PC-9 (cell line): ENCODE data around the gene DNAAF5. TPM values are rescaled to one million over a fixed set of nuclear protein-coding genes. Genes with fewer than 3 reads are reported as not detected.

Source experiments
- BruUV-seq: library from RNA; stranded (reverse); fragments of 400-500 nt; replicated peaks from 2 replicates; lab custom pipeline; 2021; lab: Mats Ljungman, UMichigan
- CTCF ChIA-PET: fragments of 300-600 bp; sonication (Branson Sonifier 250); formaldehyde crosslinking; loops from one replicate; lab custom pipeline; 2022; ENCODE audit warnings: antibody characterized with exemption; lab: Charles Lee
- POLR2A ChIA-PET: fragments of 300-600 bp; sonication (Branson Sonifier 250); formaldehyde crosslinking; loops from one replicate; lab custom pipeline; 2022; ENCODE audit warnings: antibody characterized with exemption; ENCODE audit not compliant: unreplicated experiment; lab: Charles Lee
- DNase-seq, 2 experiments: peaks; one replicate each; pipeline versions ENCODE4 v3.0.0 to v3.0.0-alpha.2; 2015 to 2022; ENCODE audit warnings: mixed read lengths in 1 of 2
- H2AFZ ChIP-seq: fragments of 200-600 bp; sonication (generic); 2 replicates; pipeline ENCODE4 v1.8.1; 2017; ENCODE audit warnings: antibody characterized with exemption
- H3F3A ChIP-seq: fragments of 200-600 bp; sonication (generic); 2 replicates; pipeline ENCODE4 v1.8.1; 2017; ENCODE audit warnings: antibody characterized with exemption, mild to moderate bottlenecking, low read depth; ENCODE audit not compliant: insufficient read depth
- H3K27ac ChIP-seq: fragments of 200-600 bp; sonication (generic); 2 replicates; pipeline ENCODE4 v1.6.1; 2016; ENCODE audit warnings: mixed run types
- H3K27me3 ChIP-seq: fragments of 200-600 bp; sonication (generic); 2 replicates; pipeline ENCODE4 v1.6.1; 2016; ENCODE audit warnings: low read depth, mixed run types; ENCODE audit not compliant: insufficient read depth
- H3K36me3 ChIP-seq: fragments of 200-600 bp; sonication (generic); 2 replicates; pipeline ENCODE4 v1.6.1; 2016; ENCODE audit warnings: low read depth, mixed run types
- H3K4me1 ChIP-seq: fragments of 200-600 bp; sonication (generic); replicated peaks from 2 replicates; pipeline ENCODE4 v1.6.1; 2016; ENCODE audit warnings: mixed run types; ENCODE audit not compliant: insufficient read depth
- H3K4me2 ChIP-seq: fragments of 200-600 bp; sonication (generic); 2 replicates; pipeline ENCODE4 v1.6.1; 2017; ENCODE audit warnings: mixed run types
- H3K4me3 ChIP-seq: fragments of 200-600 bp; sonication (generic); 2 replicates; pipeline ENCODE4 v1.6.1; 2016; ENCODE audit warnings: mixed run types
- H3K79me2 ChIP-seq: fragments of 200-600 bp; sonication (generic); 2 replicates; pipeline ENCODE4 v1.6.1; 2017; ENCODE audit warnings: low read depth, mixed run types
- H3K9me2 ChIP-seq: fragments of 200-600 bp; sonication (generic); 2 replicates; pipeline ENCODE4 v1.8.1; 2017; ENCODE audit warnings: mild to moderate bottlenecking; ENCODE audit not compliant: insufficient read depth
- H3K9me3 ChIP-seq: fragments of 200-600 bp; sonication (generic); 2 replicates; pipeline ENCODE4 v1.8.1; 2016; ENCODE audit warnings: low read depth; ENCODE audit not compliant: insufficient read depth
- H4K20me1 ChIP-seq: fragments of 200-600 bp; sonication (generic); 2 replicates; pipeline ENCODE4 v1.8.1; 2017; ENCODE audit not compliant: insufficient read depth
- EZH2 ChIP-seq: fragments of 200-600 bp; sonication (generic); IDR thresholded peaks from 2 replicates; pipeline ENCODE4 v1.8.0; 2017; ENCODE audit warnings: antibody characterized with exemption, low read depth
- intact Hi-C: fragments of 100-400 bp; cut with micrococcal nuclease; formaldehyde crosslinking; loops from one replicate; pipeline ENCODE4 v1.10.0; 2022; ENCODE audit not compliant: unreplicated experiment
- total RNA-seq: library from RNA; stranded (reverse); gene quantifications from 2 replicates; pipeline ENCODE4 v1.2.3, GENCODE V29; 2021
- TF ChIP-seq, protein P1 (sequence below): fragments of 200-600 bp; sonication (generic); conservative IDR thresholded peaks from 2 replicates; pipeline ENCODE4 v1.6.1; 2017; ENCODE audit warnings: mixed run types, antibody characterized with exemption, mild to moderate bottlenecking, moderate library complexity

DNAAF5 gene
- total RNA-seq, 1 experiment from 2014 or later: 63.2 TPM

DNA sequence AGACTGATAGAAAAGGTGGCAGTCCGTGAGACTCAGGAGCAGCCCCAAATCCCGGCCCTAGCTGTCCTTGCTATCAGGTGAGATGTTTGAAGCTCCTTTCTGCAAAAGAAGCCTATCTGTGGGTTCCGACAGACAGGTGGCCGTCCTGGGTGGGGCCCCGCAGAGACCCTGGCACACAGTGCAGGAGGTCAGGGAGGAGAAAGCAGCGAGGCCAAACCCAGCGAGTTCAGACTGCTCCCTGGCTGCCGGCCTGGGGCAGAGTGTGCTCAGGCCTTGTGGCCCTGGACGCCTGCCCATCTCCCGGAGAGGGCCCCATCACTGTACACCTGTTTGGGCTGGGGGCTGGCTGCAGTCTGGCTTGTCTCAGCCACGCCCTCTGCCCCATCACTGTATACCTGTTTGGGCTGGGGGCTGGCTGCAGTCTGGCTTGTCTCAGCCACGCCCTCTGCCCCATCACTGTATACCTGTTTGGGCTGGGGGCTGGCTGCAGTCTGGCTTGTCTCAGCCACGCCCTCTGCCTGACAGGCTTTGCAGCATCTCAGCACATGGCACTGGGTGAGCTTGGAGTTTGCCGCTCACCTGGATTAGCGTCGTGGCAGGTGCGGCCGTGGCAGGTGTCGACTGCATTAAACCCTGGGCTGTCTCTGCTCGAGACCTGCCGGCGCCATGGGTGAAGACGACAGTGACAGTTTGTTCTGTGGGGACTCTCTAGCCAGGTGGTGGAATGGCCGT lies 12.4 kb downstream of the DNAAF5 start:
- H3K79me2 ChIP-seq: peaks cover 53% of the 10 kb centered on the region
- H4K20me1 ChIP-seq: peaks cover 70% of the 10 kb centered on the region
- no peak overlapping the region for H3K4me3 ChIP-seq
- ChIA-PET CTCF (no interaction called here), POLR2A (no interaction called here)
- H3K4me2 ChIP-seq: no peak overlapping the region
- H2AFZ ChIP-seq: no peak overlapping the region
- intact Hi-C loops: no loop called here
- no peak for DNase-seq
- peaks cover 9% of the 10 kb centered on the region for H3F3A ChIP-seq
- H3K9me2 ChIP-seq: no peaks in the 10 kb centered on the region
- H3K36me3 ChIP-seq: peaks cover 33% of the 10 kb centered on the region
- no peak overlapping the region for H3K27ac ChIP-seq
- H3K27me3 ChIP-seq: no peaks in the 10 kb centered on the region
- TF ChIP-seq EZH2: no peak
- TF ChIP-seq, protein P1, sequence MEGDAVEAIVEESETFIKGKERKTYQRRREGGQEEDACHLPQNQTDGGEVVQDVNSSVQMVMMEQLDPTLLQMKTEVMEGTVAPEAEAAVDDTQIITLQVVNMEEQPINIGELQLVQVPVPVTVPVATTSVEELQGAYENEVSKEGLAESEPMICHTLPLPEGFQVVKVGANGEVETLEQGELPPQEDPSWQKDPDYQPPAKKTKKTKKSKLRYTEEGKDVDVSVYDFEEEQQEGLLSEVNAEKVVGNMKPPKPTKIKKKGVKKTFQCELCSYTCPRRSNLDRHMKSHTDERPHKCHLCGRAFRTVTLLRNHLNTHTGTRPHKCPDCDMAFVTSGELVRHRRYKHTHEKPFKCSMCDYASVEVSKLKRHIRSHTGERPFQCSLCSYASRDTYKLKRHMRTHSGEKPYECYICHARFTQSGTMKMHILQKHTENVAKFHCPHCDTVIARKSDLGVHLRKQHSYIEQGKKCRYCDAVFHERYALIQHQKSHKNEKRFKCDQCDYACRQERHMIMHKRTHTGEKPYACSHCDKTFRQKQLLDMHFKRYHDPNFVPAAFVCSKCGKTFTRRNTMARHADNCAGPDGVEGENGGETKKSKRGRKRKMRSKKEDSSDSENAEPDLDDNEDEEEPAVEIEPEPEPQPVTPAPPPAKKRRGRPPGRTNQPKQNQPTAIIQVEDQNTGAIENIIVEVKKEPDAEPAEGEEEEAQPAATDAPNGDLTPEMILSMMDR: no peak
- no TSS peak for BruUV-seq
- H3K9me3 ChIP-seq: peaks cover 6% of the 10 kb centered on the region
- H3K4me1 ChIP-seq: no peaks in the 10 kb centered on the region

DNA sequence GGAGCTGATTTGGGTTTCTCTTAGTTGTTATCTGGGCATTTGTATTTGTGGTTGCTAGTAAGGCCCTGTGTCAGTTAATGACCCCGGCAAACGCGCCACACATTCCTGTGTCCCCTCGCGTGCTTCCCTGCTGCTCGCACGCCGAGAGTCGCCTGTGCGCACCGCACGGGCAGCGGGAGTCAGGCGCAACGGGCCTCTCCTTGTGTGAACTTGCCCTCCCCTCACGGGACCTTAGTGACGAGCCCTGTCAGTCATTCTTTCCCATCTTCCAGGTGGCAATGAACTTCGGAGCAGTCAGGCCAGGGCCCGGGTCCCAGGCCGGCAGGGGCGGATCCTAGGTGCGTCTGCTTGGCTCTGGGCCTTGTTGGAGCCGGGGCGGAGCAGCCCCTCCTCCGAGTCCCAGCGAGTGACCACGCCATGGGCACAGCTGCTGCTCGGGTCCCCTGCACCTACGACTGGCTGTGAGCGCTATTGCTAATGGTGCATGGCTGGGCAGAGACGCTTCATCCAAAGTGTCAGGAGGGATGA lies 13.0 kb downstream of the DNAAF5 start:
- Histone ChIP-seq H3K36me3 (peaks cover 26% of the 10 kb centered on the region), H3K9me3 (no peaks in the 10 kb centered on the region; the same call in 1 of the 2 replicates), H3K4me2 (no peak overlapping the region), H4K20me1 (peaks cover 69% of the 10 kb centered on the region), H3K4me1 (no peaks in the 10 kb centered on the region), H2AFZ (no peak overlapping the region), H3K79me2 (peaks cover 46% of the 10 kb centered on the region), H3K27ac (no peak overlapping the region), H3F3A (peaks cover 6% of the 10 kb centered on the region), H3K4me3 (no peak overlapping the region), H3K27me3 (no peaks in the 10 kb centered on the region), H3K9me2 (no peaks in the 10 kb centered on the region)
- no peak for TF ChIP-seq EZH2
- TF ChIP-seq, protein P1: no peak
- no TSS peak for BruUV-seq
- no peak for DNase-seq
- CTCF ChIA-PET: no interaction called here
- intact Hi-C loops: no loop called here
- POLR2A ChIA-PET: no interaction called here

DNA sequence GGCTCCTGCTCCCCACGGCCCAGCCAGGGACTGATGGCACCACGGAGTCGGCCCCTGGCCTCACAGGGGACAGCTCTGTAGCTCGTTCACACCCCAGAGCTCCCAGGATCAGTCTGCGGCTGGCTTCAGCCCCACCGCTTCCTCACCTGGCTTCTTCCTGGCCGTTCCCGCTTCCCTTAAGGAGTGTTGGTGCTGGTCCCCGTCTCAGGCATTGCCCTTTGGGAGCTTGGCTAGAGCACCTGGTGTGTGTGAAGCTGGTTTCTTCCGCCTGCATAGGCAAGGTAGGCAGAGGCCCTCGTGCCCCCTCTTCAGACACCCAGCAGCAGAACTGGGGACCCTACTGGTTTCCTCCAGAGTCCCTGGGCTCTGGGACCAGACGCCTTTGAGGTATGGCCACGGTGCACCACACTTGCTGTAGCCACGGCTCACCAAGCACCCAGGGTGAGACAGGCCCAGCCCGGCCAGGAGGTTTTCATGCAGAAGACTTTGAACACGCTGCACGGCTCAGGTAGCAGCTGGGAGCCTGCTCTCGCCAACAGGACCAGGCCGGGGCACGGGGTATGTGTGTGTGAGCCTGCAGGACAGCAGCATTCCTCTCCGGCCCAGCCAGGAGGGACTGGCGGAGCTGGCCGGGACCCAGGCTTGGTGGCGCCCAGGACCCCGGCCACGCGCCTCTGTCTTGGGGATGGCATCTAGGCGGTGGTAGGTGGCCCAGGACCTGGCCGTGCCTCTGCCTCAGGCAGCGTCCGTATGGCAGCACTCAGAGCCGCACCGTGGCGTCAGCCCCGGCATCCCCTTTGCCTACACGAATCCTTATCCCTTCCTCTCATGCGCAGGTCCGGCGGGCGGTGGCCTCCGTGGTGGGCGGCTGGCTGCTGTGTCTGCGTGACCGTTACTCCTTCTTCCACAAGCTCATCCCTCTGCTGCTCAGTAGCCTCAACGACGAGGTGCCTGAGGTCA lies 13.8 kb downstream of the DNAAF5 start:
- CTCF ChIA-PET: no interaction called here

More for the DNA sequence above, 13.8 kb downstream of the DNAAF5 start:
- H3K4me1 ChIP-seq: no peaks in the 10 kb centered on the region
- no peak overlapping the region for H3K4me3 ChIP-seq
- H3K79me2 ChIP-seq: peaks cover 39% of the 10 kb centered on the region
- H4K20me1 ChIP-seq: peaks cover 66% of the 10 kb centered on the region
- H3K27ac ChIP-seq: no peak overlapping the region
- BruUV-seq: no TSS peak
- POLR2A ChIA-PET: no interaction called here
- H3K9me3 ChIP-seq: no peaks in the 10 kb centered on the region
- no peak overlapping the region for H3K4me2 ChIP-seq
- no peak overlapping the region for H2AFZ ChIP-seq
- H3K9me2 ChIP-seq: no peaks in the 10 kb centered on the region
- H3K36me3 ChIP-seq: peaks cover 25% of the 10 kb centered on the region; the same call in 1 of the 2 replicates
- no peak for DNase-seq
- H3F3A ChIP-seq: peaks cover 11% of the 10 kb centered on the region
- intact Hi-C loops: no loop called here
- H3K27me3 ChIP-seq: no peaks in the 10 kb centered on the region
- no peak for TF ChIP-seq EZH2
- TF ChIP-seq, protein P1: no peak
